ENCODE measurements around the gene NEUROD1.
"Not testable (repeated sequence)": the region's sequence is repeated elsewhere in the genome, so short reads cannot be mapped to it uniquely, and the experiment has no call there.

Gene NEUROD1

GRCh38 chr2:181680055-181680936 is at the start of gene NEUROD1:
NEUROD1 (minus strand) TSS chr2:181680517; CDS start chr2:181678860, 1,657 bp downstream.
- DNase-seq = peak; percentile 90 to 94

GRCh38 chr2:181725476-181725875 is 45.2 kb upstream of the NEUROD1 start:
- no peak for DNase-seq

DNA sequence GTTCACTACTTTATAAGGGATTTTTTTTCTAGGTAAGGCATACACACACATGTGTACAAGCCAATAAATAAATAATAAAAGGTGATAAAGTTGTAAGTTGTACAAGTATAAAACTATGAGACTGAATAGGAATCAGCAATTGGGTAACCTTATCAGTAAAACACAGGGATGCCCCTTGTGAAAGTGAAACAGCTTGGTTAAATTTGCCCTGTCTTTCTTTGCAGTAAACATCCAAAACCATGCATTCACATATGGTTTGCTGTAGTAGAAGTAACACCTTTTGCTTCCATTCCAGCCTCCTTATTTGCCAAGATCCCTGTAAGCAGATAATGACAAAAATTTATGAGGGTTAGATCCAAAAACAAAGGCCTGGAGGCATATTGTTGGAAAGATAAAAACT is 44.3 kb upstream of the NEUROD1 start:
- DNase-seq = no peak

DNA sequence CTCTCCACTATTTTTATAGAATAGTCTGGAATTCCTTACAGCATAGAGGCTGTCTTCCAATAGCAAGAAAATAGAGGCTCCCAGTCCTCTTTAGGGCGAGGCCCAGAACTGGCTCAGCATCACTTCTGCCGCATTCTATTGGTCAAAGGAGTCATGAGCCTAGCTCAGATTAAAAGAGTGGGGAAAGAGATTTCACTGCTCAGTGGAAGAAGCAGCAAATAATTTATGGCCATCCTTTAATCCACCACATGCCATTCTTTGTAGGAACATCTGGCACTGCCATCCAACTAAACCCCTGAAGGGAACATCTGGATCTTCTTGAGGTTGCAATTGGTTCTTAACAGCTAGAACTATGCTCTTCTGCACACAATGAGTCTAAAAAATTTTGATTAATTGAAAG is 43.4 kb upstream of the NEUROD1 start:
- no peak for DNase-seq

- DNase-seq = peak; percentile 24 to 82
These were observed 34.8 kb upstream of the NEUROD1 start for GRCh38 chr2:181715033-181715630.

- not testable (repeated sequence) for DNase-seq
These were observed 30.7 kb upstream of the NEUROD1 start for GRCh38 chr2:181711051-181711450.

DNA sequence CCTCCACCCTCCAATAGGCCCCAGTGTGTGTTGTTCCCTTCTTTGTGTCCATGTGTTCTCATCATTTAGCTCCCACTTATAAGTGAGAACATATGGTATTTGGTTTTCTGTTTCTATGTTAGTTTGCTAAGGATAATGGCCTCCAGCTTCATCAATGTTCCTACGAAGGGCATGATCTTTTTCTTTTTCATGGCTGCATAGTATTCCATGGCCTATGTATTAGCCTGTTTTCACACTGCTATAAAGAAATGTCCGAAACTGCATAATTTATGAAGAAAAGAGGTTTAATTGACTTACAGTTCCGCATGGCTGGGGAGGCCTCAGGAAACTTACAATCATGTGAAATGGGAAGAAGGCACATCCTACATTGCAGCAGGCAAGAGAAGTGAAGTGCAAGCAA is 22.2 kb upstream of the NEUROD1 start:
- not testable (repeated sequence) for DNase-seq

DNA sequence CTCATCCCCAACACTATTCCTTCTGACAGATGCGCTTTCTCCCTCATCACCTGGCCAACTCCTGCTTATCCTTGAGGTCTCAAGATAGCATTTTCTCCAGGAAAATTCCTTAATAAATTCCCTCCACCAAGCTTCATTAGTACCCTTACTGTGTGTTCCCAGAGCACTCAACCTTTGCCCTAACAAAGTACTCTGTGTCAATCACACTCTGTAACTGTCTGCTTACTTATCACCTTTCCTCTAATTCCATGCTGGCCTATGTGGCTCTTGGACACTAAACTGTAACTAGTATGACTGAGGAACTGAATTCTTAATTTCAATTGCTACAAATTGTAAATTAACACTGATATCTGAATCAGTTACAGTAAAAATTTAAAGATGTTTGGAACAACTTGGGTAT is 17.9 kb upstream of the NEUROD1 start:
- no peak for DNase-seq

DNA sequence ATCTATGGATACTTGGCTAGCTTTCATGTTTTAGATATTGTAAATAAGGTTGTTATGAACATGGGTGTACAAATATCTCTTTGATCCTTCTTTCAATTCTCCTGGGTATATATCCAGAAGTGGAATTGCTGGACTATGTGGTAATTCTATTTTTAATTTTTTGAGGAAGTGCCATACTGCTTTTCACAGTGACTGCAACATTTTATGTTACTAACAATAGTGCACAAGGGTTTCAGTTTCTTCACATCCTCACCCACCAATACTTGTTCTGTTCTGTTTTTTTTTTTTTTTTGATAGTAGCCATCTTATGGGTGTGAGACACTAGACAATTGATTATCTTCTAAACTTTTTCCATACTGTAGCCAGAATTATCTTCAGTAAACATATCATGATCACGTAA is 17.3 kb upstream of the NEUROD1 start:
- DNase-seq = no peak

GRCh38 chr2:181697126-181697525 is 16.8 kb upstream of the NEUROD1 start:
- no peak for DNase-seq

DNA sequence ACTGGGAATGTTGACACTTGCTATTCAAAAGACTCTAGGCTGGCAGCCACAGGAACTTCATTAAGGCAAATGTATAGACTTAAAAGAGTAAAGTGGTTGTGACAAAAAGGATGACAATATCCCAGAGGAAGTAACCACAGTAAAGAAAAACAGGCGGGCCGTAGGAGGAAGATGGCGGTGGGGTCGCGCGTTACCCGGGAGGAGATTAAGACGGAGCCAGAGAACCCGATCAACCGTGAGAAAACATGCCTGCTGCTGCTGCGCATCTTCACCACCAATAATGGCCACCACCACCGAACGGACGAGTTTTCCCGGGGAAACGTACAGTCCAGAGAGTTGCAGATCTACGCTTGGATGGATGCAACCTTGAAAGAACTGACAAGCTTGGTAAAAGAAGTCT is 14.0 kb upstream of the NEUROD1 start:
- DNase-seq = no peak

DNA sequence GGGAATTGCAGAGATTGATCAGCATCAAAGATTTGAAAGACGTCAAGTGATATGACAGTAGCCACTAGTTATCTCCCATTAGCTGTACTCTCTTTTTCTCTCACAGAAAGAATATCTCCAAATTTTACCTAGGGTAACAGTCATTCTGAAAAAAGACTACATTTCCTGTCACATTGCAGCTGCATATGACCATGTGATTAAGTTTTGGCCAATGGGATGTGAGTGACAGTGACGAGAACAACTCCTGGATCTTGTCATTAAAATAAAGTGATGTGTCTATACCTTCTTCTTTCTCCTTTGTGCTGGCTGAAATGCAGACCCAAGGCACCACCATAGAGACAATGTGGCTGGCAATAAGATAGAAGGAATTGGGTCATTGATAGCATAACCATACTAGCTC is 10.5 kb upstream of the NEUROD1 start:
- DNase-seq = no peak

GRCh38 chr2:181686576-181687185 is 6.4 kb upstream of the NEUROD1 start:
- peak in 1 of 2 experiments; percentile 26 for DNase-seq

DNA sequence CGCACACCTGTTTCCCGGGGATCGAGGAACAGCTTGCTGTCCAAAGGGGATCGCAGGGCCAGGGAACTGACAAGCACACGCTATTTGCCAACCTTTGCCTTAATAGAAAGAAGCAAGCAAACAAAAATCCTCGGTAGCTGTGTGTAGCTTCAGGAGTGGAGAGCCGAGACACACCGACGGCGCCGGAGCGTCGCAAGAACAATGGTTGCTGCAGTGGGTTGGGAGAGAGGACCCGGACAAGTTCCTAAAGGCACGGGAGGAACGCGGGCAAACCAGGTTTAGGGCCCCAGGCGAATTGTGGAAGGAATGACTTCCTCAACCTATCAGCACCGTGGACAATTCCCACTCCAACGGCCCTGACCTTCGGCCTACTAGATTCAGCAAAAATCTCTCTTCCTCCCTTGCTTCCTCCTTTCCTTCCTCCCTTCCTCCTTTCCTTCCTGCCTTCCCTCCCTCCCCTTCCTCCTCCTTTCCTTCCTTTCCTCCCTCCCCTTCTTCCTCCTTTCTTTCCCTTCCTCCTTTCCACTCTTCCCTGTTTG is 4.9 kb upstream of the NEUROD1 start:
- peak in 1 of 2 experiments; percentile 31 for DNase-seq

GRCh38 chr2:181684454-181685149 is 4.3 kb upstream of the NEUROD1 start:
- no peak for DNase-seq

- peak in 1 of 2 experiments; percentile 19 for DNase-seq
These were observed 3.5 kb upstream of the NEUROD1 start for GRCh38 chr2:181683518-181684453.

DNA sequence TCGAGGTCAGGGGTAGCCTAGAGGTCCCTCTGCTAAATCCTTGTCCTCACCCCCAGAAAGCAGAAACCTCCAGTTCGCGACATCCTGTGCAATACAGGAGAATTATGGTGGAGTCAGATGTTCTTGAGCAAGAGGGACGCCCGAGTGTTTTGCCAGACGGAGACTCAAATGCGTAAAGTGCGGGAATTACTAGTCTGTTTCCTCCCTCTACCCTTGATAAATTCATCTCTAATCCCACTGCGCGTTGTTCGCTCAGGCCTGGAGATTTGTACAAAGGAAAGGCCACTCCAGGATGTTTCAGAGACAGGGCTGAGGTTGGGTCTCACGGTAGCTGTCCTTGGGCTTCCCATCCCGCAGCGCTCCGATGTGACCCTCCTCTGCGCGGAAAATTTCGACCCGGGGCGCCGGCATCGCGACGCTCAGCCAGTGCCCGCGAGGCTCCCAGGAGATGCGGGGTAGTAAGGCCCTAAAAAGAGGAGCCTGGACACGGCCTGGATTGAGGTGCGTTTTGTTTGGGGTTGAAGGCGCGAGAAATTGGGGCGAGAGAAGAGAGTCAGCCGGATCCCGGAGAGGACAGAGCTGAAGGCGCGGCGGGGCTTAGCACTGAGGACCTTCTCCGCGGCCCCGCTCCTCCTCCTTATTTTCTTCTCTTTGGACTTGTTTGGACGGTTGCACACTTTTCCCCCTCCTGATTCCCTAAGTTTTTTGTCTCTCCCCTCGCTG is 2.6 kb upstream of the NEUROD1 start:
- DNase-seq = no peak

DNA sequence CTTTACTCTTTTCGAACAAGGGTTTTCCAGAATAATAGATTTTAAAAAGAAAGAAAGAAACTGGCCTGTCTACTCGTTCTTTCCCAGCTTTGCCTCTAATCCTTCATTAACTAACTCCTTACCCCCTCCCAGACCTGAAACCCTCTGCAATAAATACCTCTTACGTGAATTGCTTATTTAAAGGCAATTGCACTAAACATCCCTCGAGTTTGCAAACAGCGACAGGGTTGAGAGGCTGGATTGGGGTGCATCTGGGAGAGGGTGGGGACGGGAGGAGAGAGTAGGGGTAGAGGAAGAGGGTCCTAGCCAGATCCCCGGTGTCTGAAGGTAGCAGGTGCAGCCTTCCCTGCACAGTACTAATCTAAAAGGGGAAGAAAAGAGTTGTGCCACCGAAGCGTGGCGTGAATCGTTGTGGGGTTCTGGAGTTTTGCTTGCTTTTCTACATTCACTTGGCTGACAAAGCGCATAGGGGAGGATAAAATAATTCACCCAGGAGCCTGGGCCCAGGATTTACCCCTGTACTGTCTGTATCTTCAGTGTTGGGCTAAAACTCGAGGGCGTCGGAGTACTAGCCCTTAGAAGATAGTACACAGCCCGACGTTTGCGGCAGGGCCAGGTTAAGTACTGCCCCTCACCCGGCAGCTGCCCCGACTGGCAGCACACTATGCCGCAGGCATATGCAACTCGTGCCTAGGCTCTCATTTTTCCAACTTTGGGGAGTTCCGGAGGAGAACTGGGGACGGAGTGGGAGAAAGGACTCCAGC is 1.9 kb upstream of the NEUROD1 start:
- no peak for DNase-seq

DNA sequence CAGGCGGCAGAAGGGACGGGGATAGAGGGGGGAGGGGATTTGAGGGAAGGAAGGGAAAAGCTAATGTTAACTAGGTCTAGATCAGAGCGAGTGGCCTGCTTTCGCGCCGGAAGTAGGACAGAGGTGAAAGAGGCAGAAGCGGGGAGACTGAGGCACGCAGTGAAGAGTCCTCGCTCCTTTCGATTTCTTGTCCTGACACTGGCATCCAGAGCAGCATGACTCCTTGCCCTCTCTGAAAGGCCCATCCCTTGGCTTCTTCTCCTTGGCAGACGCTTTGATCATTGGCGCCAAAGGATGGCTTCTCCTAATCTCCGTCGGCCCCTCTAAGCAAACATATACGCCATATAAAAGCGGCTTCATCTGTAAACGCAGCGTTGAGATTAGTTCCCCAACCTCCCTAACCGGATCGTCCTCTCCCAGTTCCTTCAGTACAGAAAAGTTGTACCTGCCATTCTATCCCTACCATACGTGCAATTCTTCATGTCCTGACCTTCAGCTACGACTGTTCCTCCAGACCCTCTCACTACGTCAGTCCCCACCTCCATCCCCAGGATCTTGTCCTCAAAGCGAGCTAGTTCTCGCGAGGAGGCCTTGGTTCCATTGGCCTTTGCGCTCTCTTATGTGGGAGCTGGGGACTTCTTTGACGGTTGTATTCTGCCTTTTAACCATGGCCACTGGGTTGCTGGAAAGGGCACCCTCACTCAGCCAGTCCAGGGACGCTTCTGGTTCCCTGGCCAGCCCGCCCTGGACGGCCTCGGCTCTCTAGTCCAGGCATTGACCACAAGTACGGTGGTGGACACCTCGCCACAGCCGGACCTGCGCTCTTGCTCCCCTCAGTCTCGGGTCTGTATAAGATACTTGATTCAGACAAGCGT is 857 bp upstream of the NEUROD1 start:
- peak in 1 of 2 experiments; percentile 57 for DNase-seq
